AG04449 (cell line): ENCODE data around the gene EPN3.

Experiments used
- CTCF ChIA-PET: fragments of 350-600 bp; formaldehyde crosslinking; extraction: SDS; loops from one replicate; lab custom pipeline; 2021; ENCODE audit warnings: antibody characterized with exemption; lab: Yijun Ruan, JAX
- POLR2A ChIA-PET: fragments of 400-600, 350-600 bp; formaldehyde crosslinking; extraction: SDS; loops from one replicate; lab custom pipeline; 2020; ENCODE audit warnings: antibody characterized with exemption, inconsistent platforms; lab: Yijun Ruan, JAX
- DNase-seq: peaks from one replicate; pipeline ENCODE4 v3.0.0-alpha.2; 2010; ENCODE audit warnings: low read depth, low spot score
- H3K4me3 ChIP-seq: 2 replicates; pipeline ENCODE4 v1.5.1; 2011; ENCODE audit warnings: low read depth, mild to moderate bottlenecking, control low read depth, low read length
- TF ChIP-seq, protein P1 (sequence below): IDR thresholded peaks from one replicate; pipeline ENCODE4 v1.5.1; 2011; ENCODE audit warnings: mild to moderate bottlenecking, moderate library complexity, low read length, control low read depth, inconsistent platforms; ENCODE audit not compliant: insufficient read depth; ENCODE audit errors: missing control alignments

EPN3 gene

GRCh38 chr17:50498021-50498874 is 34.3 kb upstream of the EPN3 start:
- ChIA-PET CTCF (interaction anchor here (6.1 to 7.8 kb wide), 2 partner anchors 13 to 19 kb away, joined by 33 to 78 read pairs; partner anchors contain the start of gene RSAD1), POLR2A (no interaction called here)
- TF ChIP-seq, protein P1, sequence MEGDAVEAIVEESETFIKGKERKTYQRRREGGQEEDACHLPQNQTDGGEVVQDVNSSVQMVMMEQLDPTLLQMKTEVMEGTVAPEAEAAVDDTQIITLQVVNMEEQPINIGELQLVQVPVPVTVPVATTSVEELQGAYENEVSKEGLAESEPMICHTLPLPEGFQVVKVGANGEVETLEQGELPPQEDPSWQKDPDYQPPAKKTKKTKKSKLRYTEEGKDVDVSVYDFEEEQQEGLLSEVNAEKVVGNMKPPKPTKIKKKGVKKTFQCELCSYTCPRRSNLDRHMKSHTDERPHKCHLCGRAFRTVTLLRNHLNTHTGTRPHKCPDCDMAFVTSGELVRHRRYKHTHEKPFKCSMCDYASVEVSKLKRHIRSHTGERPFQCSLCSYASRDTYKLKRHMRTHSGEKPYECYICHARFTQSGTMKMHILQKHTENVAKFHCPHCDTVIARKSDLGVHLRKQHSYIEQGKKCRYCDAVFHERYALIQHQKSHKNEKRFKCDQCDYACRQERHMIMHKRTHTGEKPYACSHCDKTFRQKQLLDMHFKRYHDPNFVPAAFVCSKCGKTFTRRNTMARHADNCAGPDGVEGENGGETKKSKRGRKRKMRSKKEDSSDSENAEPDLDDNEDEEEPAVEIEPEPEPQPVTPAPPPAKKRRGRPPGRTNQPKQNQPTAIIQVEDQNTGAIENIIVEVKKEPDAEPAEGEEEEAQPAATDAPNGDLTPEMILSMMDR: no peak
- no peak for DNase-seq
- H3K4me3 ChIP-seq: no peak overlapping the region

DNA sequence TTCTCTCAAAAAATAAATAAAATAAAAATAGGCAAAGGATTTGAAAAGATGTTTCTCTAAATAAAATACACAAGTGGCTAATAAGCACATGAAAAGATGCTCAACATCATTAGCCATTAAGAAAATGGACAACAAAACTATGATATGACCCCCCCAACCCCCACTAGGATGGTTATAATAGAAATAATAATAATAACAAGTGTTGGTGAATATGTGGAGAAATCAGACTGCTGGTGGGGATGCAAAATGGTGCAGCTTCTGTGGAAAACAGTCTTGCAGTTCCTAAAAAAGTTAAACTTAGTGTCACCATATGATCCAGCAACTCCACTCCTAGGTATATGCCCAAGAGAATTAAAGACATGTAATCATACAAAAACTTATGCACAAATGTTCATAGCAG is 33.3 kb upstream of the EPN3 start:
- TF ChIP-seq, protein P1: no peak
- no peak overlapping the region for H3K4me3 ChIP-seq
- CTCF ChIA-PET: interaction anchor here (6.1 to 7.8 kb wide), 2 partner anchors 14 to 20 kb away, joined by 33 to 78 read pairs; partner anchors contain the start of gene RSAD1
- POLR2A ChIA-PET: no interaction called here
- DNase-seq: no peak

- POLR2A ChIA-PET: no interaction called here
- CTCF ChIA-PET: interaction anchor here (6.1 to 7.8 kb wide), 2 partner anchors 15 to 21 kb away, joined by 33 to 78 read pairs; partner anchors contain the start of gene RSAD1
- DNase-seq: no peak
- TF ChIP-seq, protein P1: no peak
- no peak overlapping the region for H3K4me3 ChIP-seq
These were observed 32.8 kb upstream of the EPN3 start for GRCh38 chr17:50499721-50500120.

GRCh38 chr17:50501054-50501453 is 31.5 kb upstream of the EPN3 start:
- no peak overlapping the region for H3K4me3 ChIP-seq
- ChIA-PET POLR2A (no interaction called here), CTCF (interaction anchor here (1.1 to 7.8 kb wide), 11 partner anchors 7 to 204 kb away, joined by 3 to 78 read pairs (median 9); partner anchors contain the start of gene RSAD1)
- DNase-seq: no peak
- TF ChIP-seq, protein P1: peak; percentile 10

DNA sequence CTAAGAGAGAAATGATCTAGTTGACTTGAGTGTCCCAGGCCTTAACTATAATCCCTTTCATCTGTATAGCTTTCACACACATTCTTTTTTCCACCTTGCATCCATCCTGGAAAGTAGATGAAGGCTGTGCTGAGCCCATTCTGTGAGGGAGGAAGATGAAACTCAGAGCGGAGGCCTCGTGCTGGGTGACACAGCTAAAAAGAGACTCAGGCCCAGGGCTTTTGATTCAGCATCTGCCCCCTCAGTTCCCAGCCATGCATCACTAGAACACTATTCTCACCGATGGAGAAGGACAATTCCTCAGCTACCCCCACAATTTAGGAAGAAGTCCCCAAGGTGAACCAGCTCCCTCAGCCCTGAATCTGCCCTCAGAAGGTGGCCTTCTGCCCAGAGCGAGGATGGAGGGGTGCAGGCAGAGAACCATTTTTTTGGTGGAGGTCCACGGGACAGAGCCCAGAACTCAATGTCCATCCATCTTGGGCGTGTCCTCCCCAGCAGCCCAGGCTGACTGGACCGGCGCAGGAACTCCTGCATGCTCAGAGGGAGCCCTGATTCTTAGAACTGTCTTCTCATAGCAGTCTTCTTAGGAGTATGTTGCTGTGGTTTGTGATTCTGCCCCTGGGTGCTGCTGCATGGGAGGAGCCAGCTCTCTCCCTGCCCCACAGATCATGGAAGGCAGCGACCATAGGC is 30.1 kb upstream of the EPN3 start:
- CTCF ChIA-PET: interaction anchor here (1.1 to 7.8 kb wide), 8 partner anchors 9 to 203 kb away, joined by 3 to 78 read pairs (median 17); partner anchors contain the start of gene RSAD1

More for the DNA sequence above, 30.1 kb upstream of the EPN3 start:
- TF ChIP-seq, protein P1: no peak
- no peak for DNase-seq
- POLR2A ChIA-PET: no interaction called here
- no peak overlapping the region for H3K4me3 ChIP-seq
